HG03342 (cell line): ENCODE data around the gene ACACA.

Experiments
- ATAC-seq: cut with Tn5 transposase; IDR thresholded peaks from one replicate; pipeline ENCODE4 v1.9.1; 2021; ENCODE audit warnings: mild to moderate bottlenecking, moderate library complexity; ENCODE audit not compliant: unreplicated experiment

The ACACA gene

GRCh38 chr17:37246085-37246484, 160.6 kb downstream of the ACACA start:
- ATAC-seq: no peak

DNA sequence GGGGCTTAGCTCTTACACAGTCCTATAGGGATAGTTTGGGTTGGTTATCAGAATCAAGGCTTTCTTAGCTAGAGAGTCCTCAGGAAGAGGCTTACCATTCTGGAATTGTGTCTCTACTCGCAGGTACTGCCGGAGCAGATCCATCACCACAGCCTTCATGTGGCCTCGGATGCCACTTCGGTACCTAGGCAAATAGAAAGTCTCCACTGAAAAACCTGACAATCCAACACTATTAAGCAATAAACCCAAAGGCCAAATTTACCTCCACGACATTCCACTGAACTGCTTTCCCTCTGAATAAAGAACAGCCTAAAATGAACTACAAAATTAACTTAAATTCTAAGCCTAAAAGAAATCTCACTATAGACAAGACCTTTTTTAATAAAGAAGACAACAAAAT, 166.3 kb downstream of the ACACA start:
- ATAC-seq: no peak

- no peak for ATAC-seq
Measured at GRCh38 chr17:37239690-37240334, 166.8 kb downstream of the ACACA start.

- no peak for ATAC-seq
Measured at GRCh38 chr17:37234106-37234505, 172.5 kb downstream of the ACACA start.

GRCh38 chr17:37233036-37233435, 173.6 kb downstream of the ACACA start:
- no peak for ATAC-seq

DNA sequence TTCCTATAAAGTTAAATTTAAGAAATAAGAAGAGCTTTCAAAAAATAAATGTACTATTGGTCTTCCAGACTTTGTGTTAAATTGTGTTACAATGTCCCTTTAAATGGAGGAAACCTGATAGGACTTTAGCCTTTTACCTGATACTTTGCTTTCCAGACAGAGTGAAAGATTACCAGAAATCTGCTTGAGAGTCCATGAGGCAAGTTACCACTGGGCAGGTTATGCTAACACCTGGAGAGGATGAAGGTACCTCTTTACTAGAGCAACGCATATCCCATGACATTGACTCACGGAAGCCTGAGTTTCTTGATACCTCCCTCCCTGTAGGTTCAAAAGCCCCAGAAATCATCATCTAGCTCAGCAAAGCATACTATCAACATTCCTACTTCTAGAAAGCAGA, 174.7 kb downstream of the ACACA start:
- ATAC-seq: no peak

DNA sequence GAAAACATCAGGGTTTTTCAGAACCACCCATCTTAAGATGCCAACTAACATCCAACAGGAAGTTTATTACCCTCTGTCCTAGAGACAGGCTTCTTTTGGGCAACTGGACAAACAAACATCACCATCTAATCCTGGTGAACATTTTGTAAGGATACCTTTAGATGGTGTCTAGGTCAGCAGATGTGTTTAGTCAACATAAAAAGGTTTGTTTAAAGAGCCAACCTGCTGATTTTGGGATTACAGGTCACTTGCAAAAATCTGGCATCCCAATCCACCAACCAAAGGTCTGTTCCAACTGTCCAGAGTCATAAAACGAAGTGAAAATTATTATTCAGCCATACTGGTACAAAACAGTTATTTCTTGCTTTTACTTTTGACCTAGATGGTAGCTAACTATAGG, 176.0 kb downstream of the ACACA start:
- no peak for ATAC-seq

DNA sequence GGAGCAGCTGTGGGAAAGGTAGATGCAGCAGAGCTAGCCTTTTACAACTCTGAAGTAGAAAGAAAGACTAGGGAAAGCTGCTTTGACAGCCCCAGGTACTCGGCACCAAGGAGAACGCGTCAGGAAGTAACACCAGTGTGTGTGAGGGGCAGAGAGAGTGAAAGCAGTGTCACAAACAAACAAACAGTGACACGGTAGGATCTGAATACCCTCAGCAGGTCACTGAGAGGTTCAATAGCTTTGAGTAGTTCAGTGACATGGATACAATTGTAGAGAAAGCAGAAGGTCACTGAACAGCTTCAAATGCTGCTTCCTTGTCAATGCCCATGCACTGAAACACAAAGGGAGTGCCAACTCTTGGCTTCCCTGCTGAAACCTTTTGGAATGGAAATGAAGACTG, 181.2 kb downstream of the ACACA start:
- ATAC-seq: no peak

- no peak for ATAC-seq
Measured at GRCh38 chr17:37221865-37222264, 184.8 kb downstream of the ACACA start.

DNA sequence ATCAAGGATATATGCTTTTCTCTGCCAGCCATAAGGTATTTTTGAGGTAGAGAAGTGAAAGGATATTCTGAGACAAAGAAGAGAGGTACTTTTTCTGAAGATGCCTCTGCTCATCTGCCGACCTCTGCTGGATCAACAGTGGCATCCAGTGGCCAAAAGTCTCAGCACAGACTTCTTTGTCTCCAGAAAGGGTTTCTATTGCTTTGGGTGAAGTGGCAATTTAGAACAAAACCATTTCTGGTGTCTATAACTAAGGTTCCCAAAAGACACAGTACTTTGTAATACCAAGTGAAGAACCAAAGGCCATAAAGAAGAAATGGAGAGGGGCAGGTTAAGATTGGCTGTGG, 186.1 kb downstream of the ACACA start:
- ATAC-seq: no peak

GRCh38 chr17:37219876-37220606, 186.6 kb downstream of the ACACA start:
- ATAC-seq: no peak

DNA sequence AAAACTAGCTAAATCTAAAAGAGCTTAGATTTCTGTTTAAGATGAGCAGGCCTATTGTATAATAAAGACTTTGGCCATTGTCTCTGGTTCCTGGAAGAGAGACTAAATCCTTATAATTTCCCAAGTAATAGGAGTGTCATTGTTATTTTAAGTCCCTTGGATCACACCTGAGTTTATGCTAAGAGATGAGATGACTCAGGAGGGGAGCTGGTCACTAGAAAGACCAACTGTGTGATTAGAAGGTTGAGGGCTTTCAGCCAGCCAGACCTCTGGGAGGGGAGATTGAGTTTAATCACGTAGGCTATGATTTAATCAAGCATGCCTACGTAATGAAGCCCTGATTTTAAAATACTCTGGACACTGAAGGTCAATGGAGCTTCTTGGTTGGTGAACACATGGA, 187.8 kb downstream of the ACACA start:
- no peak for ATAC-seq

GRCh38 chr17:37214416-37214815, 192.2 kb downstream of the ACACA start:
- ATAC-seq: no peak

DNA sequence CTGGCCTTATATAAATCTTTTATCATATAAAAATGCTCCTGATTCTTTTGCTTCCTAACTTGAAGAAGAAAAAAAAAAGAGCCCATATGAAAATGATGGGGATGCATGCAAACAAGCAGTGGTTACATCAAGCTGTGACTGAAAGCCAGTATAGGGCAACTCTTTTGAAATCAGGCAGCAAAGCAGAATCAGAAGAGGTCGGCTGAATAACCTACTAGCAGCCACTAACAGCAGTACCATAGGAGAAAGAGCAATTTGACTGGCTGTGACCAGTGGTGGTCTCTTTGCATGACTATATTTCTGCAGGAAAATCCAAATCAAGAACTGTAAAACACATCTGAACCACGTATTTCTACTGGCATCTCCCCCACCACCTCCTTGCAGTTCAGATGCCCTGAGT, 192.7 kb downstream of the ACACA start:
- ATAC-seq: no peak

DNA sequence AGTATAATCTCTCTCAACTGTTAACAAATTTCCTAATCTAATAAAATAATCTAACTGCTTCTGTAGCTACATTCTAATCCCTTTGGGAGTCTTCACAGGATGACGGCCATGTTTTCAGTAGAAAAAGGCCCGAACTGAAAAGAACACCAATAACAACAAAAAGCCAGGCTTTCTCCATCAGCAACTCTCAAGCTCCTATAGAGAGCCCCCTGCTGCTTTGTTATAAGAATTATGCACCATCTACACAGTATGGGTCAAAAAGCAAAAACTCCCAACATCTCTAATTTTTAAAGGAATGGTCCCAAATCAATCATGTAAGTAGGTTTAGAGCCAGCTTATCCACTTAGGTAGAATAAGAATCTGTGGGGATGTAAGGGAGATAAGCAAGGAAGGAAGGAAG, 194.5 kb downstream of the ACACA start:
- ATAC-seq: no peak

DNA sequence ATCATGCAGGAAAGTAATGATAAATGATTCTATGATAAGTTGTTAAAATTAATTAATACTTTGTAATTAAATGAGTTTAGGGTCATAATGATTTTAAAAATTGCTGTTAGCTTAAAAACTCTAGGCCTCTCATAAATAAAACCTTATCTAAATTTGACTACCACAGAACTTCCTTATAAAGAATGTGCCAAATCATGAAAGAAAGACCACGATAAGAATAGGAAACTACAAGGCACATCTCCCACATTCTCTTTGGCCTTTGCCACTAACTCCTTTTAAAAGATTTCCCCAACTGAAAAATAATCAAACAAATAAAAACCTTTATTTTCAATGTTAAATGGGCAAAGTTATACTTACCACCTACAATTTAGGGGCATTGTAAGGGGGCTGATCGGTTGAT, 195.5 kb downstream of the ACACA start:
- no peak for ATAC-seq

GRCh38 chr17:37207103-37207502, 199.5 kb downstream of the ACACA start:
- no peak for ATAC-seq

- no peak for ATAC-seq
Measured at GRCh38 chr17:37206299-37206698, 200.3 kb downstream of the ACACA start.

DNA sequence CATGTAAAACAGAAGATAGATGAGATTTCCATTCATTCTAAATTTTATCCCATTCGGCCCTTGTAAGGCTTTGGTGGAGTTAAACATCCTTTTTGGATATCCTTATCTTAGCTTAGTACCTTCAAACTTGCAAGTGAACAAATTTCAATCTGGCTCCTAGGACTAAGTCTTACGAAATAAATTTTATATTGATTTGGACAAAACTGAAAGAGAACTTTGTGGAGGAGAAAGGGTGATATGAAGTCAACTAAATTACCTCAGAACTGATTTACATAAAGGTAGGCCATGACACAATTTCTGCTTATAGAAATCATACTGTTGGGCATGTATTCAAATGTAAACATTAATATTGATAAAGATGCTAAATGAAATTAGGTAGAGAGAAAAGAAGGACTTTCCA, 206.1 kb downstream of the ACACA start:
- no peak for ATAC-seq

- no peak for ATAC-seq
Measured at GRCh38 chr17:37197336-37197735, 209.3 kb downstream of the ACACA start.

- ATAC-seq: no peak
Measured at GRCh38 chr17:37194208-37194607, 212.4 kb downstream of the ACACA start.

DNA sequence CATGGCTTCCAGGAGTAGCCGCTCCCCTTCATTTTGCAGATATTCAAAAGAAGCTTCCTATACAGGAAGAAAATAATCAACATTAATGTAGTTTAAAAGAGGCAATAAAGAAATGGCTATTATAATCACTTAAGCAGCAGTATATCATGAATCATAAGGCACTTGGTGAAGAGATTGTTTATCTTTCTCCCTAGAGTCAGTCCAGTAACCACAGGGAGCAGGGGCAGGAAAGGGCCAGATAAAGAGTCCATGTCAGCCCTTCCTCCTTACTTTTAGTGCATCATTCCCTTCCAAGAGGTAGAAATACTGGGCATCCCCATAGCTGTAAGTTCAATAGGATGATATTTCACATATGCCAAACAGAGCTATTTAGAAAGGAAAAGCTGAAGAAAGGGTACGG, 215.4 kb downstream of the ACACA start:
- ATAC-seq: no peak

GRCh38 chr17:37190493-37190892, 216.1 kb downstream of the ACACA start:
- ATAC-seq: no peak
